Adrenal gland (tissue), 5 donors: ENCODE data around the gene GRIFIN.

Source experiments
- POLR2A ChIP-seq, 2 donors: fragments of 450-650 bp; IDR thresholded peaks; one replicate each; pipeline ENCODE4 v1.6.1; 2017; ENCODE audit warnings: antibody characterized with exemption in 2 of 2, mild to moderate bottlenecking in 2 of 2, moderate library complexity in 1 of 2
- TF ChIP-seq, protein P1 (sequence below), 6 experiments: fragments of 450-650 bp in 4 of 6; fragments of 200-600 bp in 2 of 6; sonication (generic) in 1 of 6; IDR thresholded peaks; 1 replicate in 5 of 6; 2 replicates in 1 of 6; pipeline versions ENCODE4 v1.5.1 to v1.8.0; 2016 to 2021; ENCODE audit warnings: antibody characterized with exemption in 6 of 6, mild to moderate bottlenecking in 2 of 6, moderate library complexity in 1 of 6
- donor health status: DM: no; HTN: no; CAD: no.

DNA sequence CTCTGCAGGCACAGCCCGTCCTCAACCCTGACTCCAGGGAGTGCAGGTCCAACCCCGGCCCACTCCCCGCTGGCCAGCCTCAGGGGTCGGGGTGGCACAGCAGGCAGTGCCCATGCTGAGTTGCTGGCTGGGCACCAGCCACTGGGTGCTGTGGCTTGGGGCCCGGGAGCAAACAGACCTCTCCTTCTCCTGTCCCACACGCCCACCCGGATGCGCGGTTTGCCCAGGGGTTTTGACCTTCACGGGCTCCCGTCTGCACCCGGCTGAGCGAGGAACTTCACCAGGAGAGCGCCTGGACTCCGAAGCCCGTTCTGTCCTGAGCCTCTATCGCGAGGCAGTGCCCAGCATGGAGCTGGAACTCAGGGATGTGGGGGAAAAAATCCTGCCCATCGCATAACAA, 2.6 kb upstream of the GRIFIN start:
- TF ChIP-seq, protein P1, sequence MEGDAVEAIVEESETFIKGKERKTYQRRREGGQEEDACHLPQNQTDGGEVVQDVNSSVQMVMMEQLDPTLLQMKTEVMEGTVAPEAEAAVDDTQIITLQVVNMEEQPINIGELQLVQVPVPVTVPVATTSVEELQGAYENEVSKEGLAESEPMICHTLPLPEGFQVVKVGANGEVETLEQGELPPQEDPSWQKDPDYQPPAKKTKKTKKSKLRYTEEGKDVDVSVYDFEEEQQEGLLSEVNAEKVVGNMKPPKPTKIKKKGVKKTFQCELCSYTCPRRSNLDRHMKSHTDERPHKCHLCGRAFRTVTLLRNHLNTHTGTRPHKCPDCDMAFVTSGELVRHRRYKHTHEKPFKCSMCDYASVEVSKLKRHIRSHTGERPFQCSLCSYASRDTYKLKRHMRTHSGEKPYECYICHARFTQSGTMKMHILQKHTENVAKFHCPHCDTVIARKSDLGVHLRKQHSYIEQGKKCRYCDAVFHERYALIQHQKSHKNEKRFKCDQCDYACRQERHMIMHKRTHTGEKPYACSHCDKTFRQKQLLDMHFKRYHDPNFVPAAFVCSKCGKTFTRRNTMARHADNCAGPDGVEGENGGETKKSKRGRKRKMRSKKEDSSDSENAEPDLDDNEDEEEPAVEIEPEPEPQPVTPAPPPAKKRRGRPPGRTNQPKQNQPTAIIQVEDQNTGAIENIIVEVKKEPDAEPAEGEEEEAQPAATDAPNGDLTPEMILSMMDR (IDR thresholded peaks at IDR 0.05): no peak
- no peak for TF ChIP-seq POLR2A (IDR thresholded peaks at IDR 0.05)
